Stomach (tissue), 9 donors: ENCODE data around the gene DNAJC10. TPM values are rescaled to one million over a fixed set of nuclear protein-coding genes. Genes with fewer than 3 reads are reported as not detected.

Source experiments
- DNase-seq, 2 donors: peaks; one replicate each; pipeline versions ENCODE4 v3.0.0 to v3.0.0-alpha.2; 2013 to 2019
- H3K27ac ChIP-seq, 5 donors: fragments of 200-600 bp in 4 of 5; sonication (generic) in 4 of 5; one replicate each; pipeline ENCODE4 v1.5.1; 2013 to 2019; ENCODE audit warnings: mild to moderate bottlenecking in 1 of 5, moderate library complexity in 1 of 5
- H3K27me3 ChIP-seq, 3 donors: fragments of 200-600 bp; sonication (generic); one replicate each; pipeline ENCODE4 v1.5.1; 2017 to 2019; ENCODE audit warnings: mixed run types in 1 of 3
- H3K36me3 ChIP-seq, 4 donors: fragments of 200-600 bp; sonication (generic); 1 replicate in 3 of 4; 2 replicates in 1 of 4; pipeline ENCODE4 v1.5.1; 2016 to 2019
- H3K4me1 ChIP-seq, 4 donors: fragments of 200-600 bp; sonication (generic); one replicate each; pipeline ENCODE4 v1.5.1; 2016 to 2019
- H3K4me3 ChIP-seq, 4 donors: fragments of 200-600 bp; sonication (generic) in 3 of 4; one replicate each; pipeline ENCODE4 v1.5.1; 2016 to 2019; ENCODE audit warnings: mild to moderate bottlenecking in 1 of 4
- H3K9me3 ChIP-seq, 4 donors: fragments of 200-600 bp; sonication (generic); one replicate each; pipeline ENCODE4 v1.5.1; 2016 to 2019
- EP300 ChIP-seq: sonication (generic); formaldehyde crosslinking; IDR thresholded peaks from one replicate; pipeline ENCODE4 v1.6.1; 2017; ENCODE audit warnings: antibody characterized with exemption
- POLR2A ChIP-seq, 4 donors: fragments of 450-650 bp; IDR thresholded peaks; one replicate each; pipeline ENCODE4 v1.6.1; 2016; ENCODE audit warnings: antibody characterized with exemption in 4 of 4, control low read depth in 2 of 4, mild to moderate bottlenecking in 1 of 4, moderate library complexity in 1 of 4
- POLR2AphosphoS5 ChIP-seq, 3 donors: sonication (generic); formaldehyde crosslinking; IDR thresholded peaks; one replicate each; pipeline ENCODE4 v1.6.1; 2016; ENCODE audit warnings: antibody characterized with exemption in 3 of 3
- WGBS, 5 donors: extraction: QIAGEN DNeasy Blood & Tissue Kit in 3 of 5; methylation state at CpG; one replicate each; pipeline versions ENCODE4 v1.1.5 to v1.1.7; 2013 to 2018; 5-methylcytosine and 5-hydroxymethylcytosine counted together
- intact Hi-C: fragments of 100-400 bp; cut with DNase I; formaldehyde crosslinking; loops from one replicate; pipeline ENCODE4 v1.15.1; 2023; ENCODE audit warnings: low total_unique reads
- polyA plus RNA-seq, 3 donors: library from polyadenylated mRNA; stranded (reverse); fragments of 200-250 nt; gene quantifications; one replicate each; pipeline ENCODE4 v1.2.3, GENCODE V29; 2013
- total RNA-seq, 5 donors: library from RNA; depleted of rRNA; stranded (reverse); fragments of >200 nt; gene quantifications; one replicate each; pipeline versions ENCODE4 v1.1.0 to v1.2.3, GENCODE V29; 2014 to 2016
- TF ChIP-seq, protein P1 (sequence below), 7 experiments: fragments of 450-650 bp in 4 of 7; fragments of 200-600 bp in 3 of 7; sonication (generic) in 3 of 7; IDR thresholded peaks; one replicate each; pipeline ENCODE4 v1.5.1; 2016 to 2019; ENCODE audit warnings: antibody characterized with exemption in 7 of 7, control low read depth in 2 of 7, mild to moderate bottlenecking in 1 of 7
- donor health status: healthy with polysubstance abuse.
- donor health status: Bipolar disorder and iron deficiency.
- donor health status: healthy.

The DNAJC10 gene
- total and polyA plus RNA-seq, 8 donors: 7.6 to 182 (median 20.3) TPM

GRCh38 chr2:182705761-182706160 is 10.3 kb upstream of the DNAJC10 start:
- H3K27me3 ChIP-seq: no peaks in the 10 kb centered on the region
- TF ChIP-seq POLR2AphosphoS5 (IDR thresholded peaks at IDR 0.05): no peak
- TF ChIP-seq POLR2A (IDR thresholded peaks at IDR 0.05): no peak
- intact Hi-C loops: no loop called here
- DNase-seq: no peak
- H3K4me1 ChIP-seq: no peaks in the 10 kb centered on the region
- H3K27ac ChIP-seq: no peak overlapping the region
- H3K9me3 ChIP-seq: no peaks in the 10 kb centered on the region
- no peaks in the 10 kb centered on the region for H3K36me3 ChIP-seq
- WGBS, 5 donors: 77 to 93% (median 88%) methylated on average over 1 of the region's 1 CpG
- no peak overlapping the region for H3K4me3 ChIP-seq

DNA sequence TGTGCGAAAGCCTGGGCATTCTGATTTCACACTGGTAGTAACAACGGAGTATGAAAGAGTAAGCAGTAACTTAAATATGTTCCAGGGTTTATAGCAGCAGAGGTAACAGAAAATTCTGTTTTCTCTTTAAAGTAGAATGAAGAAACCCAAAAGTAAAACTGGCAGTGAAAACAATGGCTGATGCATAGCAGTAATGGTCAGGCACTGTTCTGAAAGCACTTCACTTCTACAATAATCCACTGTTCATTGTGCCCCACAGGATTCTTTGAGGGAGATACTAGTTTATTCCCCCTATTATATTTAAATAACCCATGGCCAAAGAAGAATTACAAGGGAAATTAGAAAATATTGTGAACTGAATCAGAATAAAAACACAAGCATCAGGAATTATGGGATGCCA is 9.3 kb upstream of the DNAJC10 start:
- intact Hi-C loops: no loop called here
- no peak for TF ChIP-seq POLR2A (IDR thresholded peaks at IDR 0.05)
- TF ChIP-seq EP300: no peak
- TF ChIP-seq, protein P1, sequence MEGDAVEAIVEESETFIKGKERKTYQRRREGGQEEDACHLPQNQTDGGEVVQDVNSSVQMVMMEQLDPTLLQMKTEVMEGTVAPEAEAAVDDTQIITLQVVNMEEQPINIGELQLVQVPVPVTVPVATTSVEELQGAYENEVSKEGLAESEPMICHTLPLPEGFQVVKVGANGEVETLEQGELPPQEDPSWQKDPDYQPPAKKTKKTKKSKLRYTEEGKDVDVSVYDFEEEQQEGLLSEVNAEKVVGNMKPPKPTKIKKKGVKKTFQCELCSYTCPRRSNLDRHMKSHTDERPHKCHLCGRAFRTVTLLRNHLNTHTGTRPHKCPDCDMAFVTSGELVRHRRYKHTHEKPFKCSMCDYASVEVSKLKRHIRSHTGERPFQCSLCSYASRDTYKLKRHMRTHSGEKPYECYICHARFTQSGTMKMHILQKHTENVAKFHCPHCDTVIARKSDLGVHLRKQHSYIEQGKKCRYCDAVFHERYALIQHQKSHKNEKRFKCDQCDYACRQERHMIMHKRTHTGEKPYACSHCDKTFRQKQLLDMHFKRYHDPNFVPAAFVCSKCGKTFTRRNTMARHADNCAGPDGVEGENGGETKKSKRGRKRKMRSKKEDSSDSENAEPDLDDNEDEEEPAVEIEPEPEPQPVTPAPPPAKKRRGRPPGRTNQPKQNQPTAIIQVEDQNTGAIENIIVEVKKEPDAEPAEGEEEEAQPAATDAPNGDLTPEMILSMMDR (IDR thresholded peaks at IDR 0.05): no peak
- no peak for TF ChIP-seq POLR2AphosphoS5 (IDR thresholded peaks at IDR 0.05)
- 93 to 99% (median 97%) methylated on average over 2 of the region's 2 CpGs for WGBS, 5 donors
- no peak overlapping the region for H3K27ac ChIP-seq
- no peaks in the 10 kb centered on the region for H3K9me3 ChIP-seq
- DNase-seq: no peak
- no peaks in the 10 kb centered on the region for H3K36me3 ChIP-seq
- no peak overlapping the region for H3K4me3 ChIP-seq
- no peaks in the 10 kb centered on the region for H3K4me1 ChIP-seq
- H3K27me3 ChIP-seq: no peaks in the 10 kb centered on the region

DNA sequence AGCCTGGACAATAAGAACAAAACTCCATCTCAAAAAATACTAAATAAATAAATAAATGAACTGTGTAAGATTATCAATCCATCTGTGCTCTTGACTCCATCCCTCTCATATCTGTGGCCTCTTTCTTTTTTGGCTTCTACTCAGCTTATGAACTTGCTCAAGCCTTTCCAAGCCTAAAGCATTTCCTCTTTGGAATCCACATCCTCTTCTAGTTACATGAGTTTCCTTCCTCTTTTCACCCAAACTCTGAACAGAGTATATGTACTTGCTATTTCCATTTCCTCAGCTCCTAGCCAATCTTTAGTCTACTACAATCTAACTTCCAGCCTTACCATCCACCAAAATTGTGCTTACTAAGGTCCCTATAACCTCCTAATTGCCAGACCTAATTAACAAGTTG is 2.5 kb upstream of the DNAJC10 start:
- Histone ChIP-seq H3K36me3 (no peaks in the 10 kb centered on the region), H3K27ac (no peak overlapping the region), H3K9me3 (no peaks in the 10 kb centered on the region), H3K4me3 (no peak overlapping the region), H3K4me1 (peaks cover 16 to 38% (median 25%) of the 10 kb centered on the region in 4 donors), H3K27me3 (no peaks in the 10 kb centered on the region)
- no peak for DNase-seq
- intact Hi-C loops: no loop called here
- TF ChIP-seq POLR2A (IDR thresholded peaks at IDR 0.05) (no peak), EP300 (no peak), POLR2AphosphoS5 (IDR thresholded peaks at IDR 0.05) (no peak)
- TF ChIP-seq, protein P1 (IDR thresholded peaks at IDR 0.05): no peak

- Histone ChIP-seq H3K27ac (peak overlapping the region; percentile 88 to 99 (median 92)), H3K4me3 (peak overlapping the region; percentile 73 to 99 (median 92)), H3K4me1 (peaks cover 16 to 41% (median 25%) of the 10 kb centered on the region in 4 donors), H3K36me3 (peaks cover 0 to 5% (median 3%) of the 10 kb centered on the region in 4 donors), H3K27me3 (no peaks in the 10 kb centered on the region), H3K9me3 (no peaks in the 10 kb centered on the region)
- peak in 1 of 2 donors; percentile 60 for DNase-seq
- WGBS, 5 donors: 0 to 2% (median 1%) methylated on average over 9 of the region's 9 CpGs
- intact Hi-C loops: no loop called here
- TF ChIP-seq, protein P1 (IDR thresholded peaks at IDR 0.05): peak in 1 of 7 experiments; percentile 11
- peak in 1 of 3 donors; percentile 19 for TF ChIP-seq POLR2AphosphoS5 (IDR thresholded peaks at IDR 0.05)
- no peak for TF ChIP-seq EP300
- no peak for TF ChIP-seq POLR2A (IDR thresholded peaks at IDR 0.05)
Observed at GRCh38 chr2:182715121-182715891, 751 bp upstream of the DNAJC10 start.

GRCh38 chr2:182716650-182716979 is 558 bp downstream of the DNAJC10 start:
- peaks cover 0 to 18% (median 9%) of the 10 kb centered on the region in 4 donors for H3K36me3 ChIP-seq
- H3K27ac ChIP-seq: peak overlapping the region; percentile 88 to 99 (median 92)
- peak overlapping the region; percentile 73 to 99 (median 92) for H3K4me3 ChIP-seq
- intact Hi-C loops: no loop called here
- H3K27me3 ChIP-seq: no peaks in the 10 kb centered on the region
- H3K4me1 ChIP-seq: peaks cover 16 to 50% (median 27%) of the 10 kb centered on the region in 4 donors
- 0 to 1% (median 0%) methylated on average over 12 of the region's 12 CpGs for WGBS, 5 donors
- peak; percentile 48 to 68 for DNase-seq
- H3K9me3 ChIP-seq: no peaks in the 10 kb centered on the region
- TF ChIP-seq, protein P1 (IDR thresholded peaks at IDR 0.05): no peak
- no peak for TF ChIP-seq POLR2AphosphoS5 (IDR thresholded peaks at IDR 0.05)
- TF ChIP-seq POLR2A (IDR thresholded peaks at IDR 0.05): no peak
- TF ChIP-seq EP300: no peak
